ENCODE data around the gene MRPS35.

GRCh38 chr12:27711967-27712366, 1.3 kb downstream of the MRPS35 start:
- TF ChIP-seq POLR2A (IDR thresholded peaks at IDR 0.05) (no peak), CTCF (IDR thresholded peaks at IDR 0.05) (no peak)
